Activated CD8-positive, alpha-beta memory T cell treated with anti-CD3 and anti-CD28 coated beads, Interleukin-2, amount 10 ng/mL, durations not matched to agents 7 days and 5 days (primary cell): ENCODE results near the gene HSDL2. TPM values are rescaled to one million over a fixed set of nuclear protein-coding genes. Genes with fewer than 3 reads are reported as not detected.
"Not testable (repeated sequence)": the region's sequence is repeated elsewhere in the genome, so short reads cannot be mapped to it uniquely, and the experiment has no call there.

Source experiments
- ATAC-seq: fragments of 150-1000 bp; cut with Tn5 transposase; one replicate; pipeline ENCODE4 v1.10.0; 2021; ENCODE audit warnings: moderate library complexity
- CTCF ChIA-PET: fragments of 350-600 bp; sonication (Branson Sonifier 250); formaldehyde crosslinking; loops from one replicate; lab custom pipeline; 2021; ENCODE audit warnings: antibody characterized with exemption; lab: Charles Lee
- DNase-seq: peaks from one replicate; pipeline ENCODE4 v3.0.0-alpha.2; 2020
- H3K27ac Mint-ChIP-seq: one replicate; pipeline ENCODE4 v1.8.0; 2021; ENCODE audit warnings: mild to moderate bottlenecking, mixed read lengths
- H3K27me3 Mint-ChIP-seq: one replicate; pipeline ENCODE4 v1.8.0; 2021; ENCODE audit warnings: mixed read lengths
- H3K36me3 Mint-ChIP-seq: one replicate; pipeline ENCODE4 v1.8.0; 2021; ENCODE audit warnings: mild to moderate bottlenecking, mixed read lengths
- H3K4me1 Mint-ChIP-seq: one replicate; pipeline ENCODE4 v1.8.0; 2021; ENCODE audit warnings: mixed read lengths
- H3K4me3 Mint-ChIP-seq: one replicate; pipeline ENCODE4 v1.8.0; 2021; ENCODE audit warnings: mild to moderate bottlenecking, moderate library complexity, mixed read lengths
- H3K9me3 Mint-ChIP-seq: one replicate; pipeline ENCODE4 v1.8.0; 2022; ENCODE audit warnings: low read depth, mixed read lengths
- total RNA-seq, 2 experiments: library from RNA; stranded (reverse); gene quantifications; one replicate each; pipeline ENCODE4 v1.2.3, GENCODE V29; 2021

HSDL2 gene
- total RNA-seq, 2 experiments from 2014 or later = 18.2 to 19.3 TPM

GRCh38 chr9:112505607-112506006 is 125.7 kb downstream of the HSDL2 start:
- CTCF ChIA-PET = no interaction called here
- H3K27me3 Mint-ChIP-seq = no peaks in the 10 kb centered on the region
- no peak overlapping the region for H3K4me3 Mint-ChIP-seq
- no peaks in the 10 kb centered on the region for H3K9me3 Mint-ChIP-seq
- no peak overlapping the region for H3K27ac Mint-ChIP-seq
- no peaks in the 10 kb centered on the region for H3K4me1 Mint-ChIP-seq
- H3K36me3 Mint-ChIP-seq = peaks cover 4% of the 10 kb centered on the region
- no peak for ATAC-seq
- no peak for DNase-seq

- ATAC-seq = no peak
- Mint-ChIP-seq H3K4me1 (no peaks in the 10 kb centered on the region), H3K27me3 (no peaks in the 10 kb centered on the region), H3K36me3 (no peaks in the 10 kb centered on the region), H3K27ac (no peak overlapping the region), H3K9me3 (no peaks in the 10 kb centered on the region), H3K4me3 (no peak overlapping the region)
- CTCF ChIA-PET = no interaction called here
- DNase-seq = no peak
These were observed 126.7 kb downstream of the HSDL2 start for GRCh38 chr9:112506571-112506970.

GRCh38 chr9:112507001-112507680 is 127.2 kb downstream of the HSDL2 start:
- DNase-seq (no peak), ATAC-seq (no peak)
- Mint-ChIP-seq H3K4me3 (no peak overlapping the region), H3K36me3 (no peaks in the 10 kb centered on the region), H3K27me3 (no peaks in the 10 kb centered on the region), H3K9me3 (no peaks in the 10 kb centered on the region), H3K4me1 (no peaks in the 10 kb centered on the region), H3K27ac (no peak overlapping the region)
- CTCF ChIA-PET = no interaction called here

- ATAC-seq = no peak
- H3K36me3 Mint-ChIP-seq = no peaks in the 10 kb centered on the region
- no peaks in the 10 kb centered on the region for H3K9me3 Mint-ChIP-seq
- no peaks in the 10 kb centered on the region for H3K27me3 Mint-ChIP-seq
- DNase-seq = no peak
- CTCF ChIA-PET = interaction anchor here (1.0 kb wide), 1 partner anchor 10 kb away, joined by 3 read pairs; no protein-coding TSS in a partner anchor
- no peaks in the 10 kb centered on the region for H3K4me1 Mint-ChIP-seq
- H3K27ac Mint-ChIP-seq = no peak overlapping the region
- no peak overlapping the region for H3K4me3 Mint-ChIP-seq
These were observed 128.5 kb downstream of the HSDL2 start for GRCh38 chr9:112508377-112508776.

GRCh38 chr9:112512377-112512776 is 132.5 kb downstream of the HSDL2 start:
- H3K27me3 Mint-ChIP-seq, CTCF ChIA-PET, H3K9me3 Mint-ChIP-seq, H3K4me1 Mint-ChIP-seq, ATAC-seq, H3K36me3 Mint-ChIP-seq, DNase-seq, H3K27ac Mint-ChIP-seq, H3K4me3 Mint-ChIP-seq: not testable (repeated sequence)

GRCh38 chr9:112516769-112517168 is 136.9 kb downstream of the HSDL2 start:
- H3K4me1 Mint-ChIP-seq = no peaks in the 10 kb centered on the region
- no peaks in the 10 kb centered on the region for H3K36me3 Mint-ChIP-seq
- no peak overlapping the region for H3K4me3 Mint-ChIP-seq
- ATAC-seq (no peak), DNase-seq (no peak)
- no peak overlapping the region for H3K27ac Mint-ChIP-seq
- H3K27me3 Mint-ChIP-seq = no peaks in the 10 kb centered on the region
- CTCF ChIA-PET = no interaction called here
- no peaks in the 10 kb centered on the region for H3K9me3 Mint-ChIP-seq

- no peak for DNase-seq
- H3K27me3 Mint-ChIP-seq = no peaks in the 10 kb centered on the region
- ATAC-seq = no peak
- H3K4me3 Mint-ChIP-seq = no peak overlapping the region
- no peaks in the 10 kb centered on the region for H3K4me1 Mint-ChIP-seq
- CTCF ChIA-PET = interaction anchor here (1.0 kb wide), 1 partner anchor 140 kb away, joined by 3 read pairs; the partner anchor contains the start of gene HSDL2
- no peak overlapping the region for H3K27ac Mint-ChIP-seq
- H3K36me3 Mint-ChIP-seq = no peaks in the 10 kb centered on the region
- H3K9me3 Mint-ChIP-seq = no peaks in the 10 kb centered on the region
These were observed 140.2 kb downstream of the HSDL2 start for GRCh38 chr9:112520069-112520468.

- no peak for ATAC-seq
- H3K9me3 Mint-ChIP-seq = no peaks in the 10 kb centered on the region
- no peak overlapping the region for H3K27ac Mint-ChIP-seq
- CTCF ChIA-PET = interaction anchor here (1.0 kb wide), 1 partner anchor 141 kb away, joined by 3 read pairs; the partner anchor contains the start of gene HSDL2
- H3K4me1 Mint-ChIP-seq = no peaks in the 10 kb centered on the region
- H3K36me3 Mint-ChIP-seq = no peaks in the 10 kb centered on the region
- no peak overlapping the region for H3K4me3 Mint-ChIP-seq
- DNase-seq = no peak
- H3K27me3 Mint-ChIP-seq = no peaks in the 10 kb centered on the region
These were observed 140.7 kb downstream of the HSDL2 start for GRCh38 chr9:112520656-112521055.

Other genes with a start within 250 kb of the HSDL2 start
- 10 to 100 TPM; 18.5 to 21.2 TPM for gene SUSD1, start 204.8 kb upstream of the HSDL2 start, total RNA-seq
- gene PTBP3, start 46.5 kb upstream of the HSDL2 start, total RNA-seq = 100 to 1,000 TPM; 152 to 186 TPM
- 10 to 100 TPM in 1 of 2 experiments, 1 to 10 TPM in 1; 7.1 to 11.6 TPM for gene KIAA1958, start 106.7 kb downstream of the HSDL2 start, total RNA-seq